B cell (primary cell): ENCODE data around the gene ASH1L. TPM values are rescaled to one million over a fixed set of nuclear protein-coding genes. Genes with fewer than 3 reads are reported as not detected.

Experiments
- ATAC-seq: fragments of 200-7000 bp; cut with Tn5 transposase; one replicate; pipeline ENCODE4 v1.10.0; 2021; ENCODE audit warnings: low read depth, mild to moderate bottlenecking, moderate number of reproducible peaks, moderate library complexity
- CTCF ChIA-PET: fragments of 350-600 bp; sonication (Branson Sonifier 250); formaldehyde crosslinking; loops from one replicate; lab custom pipeline; 2021; ENCODE audit warnings: antibody characterized with exemption, inconsistent platforms; lab: Charles Lee
- POLR2A ChIA-PET: fragments of 350-600 bp; sonication (Branson Sonifier 250); formaldehyde crosslinking; loops from one replicate; lab custom pipeline; 2021; ENCODE audit warnings: antibody characterized with exemption; lab: Charles Lee
- DNase-seq: peaks from one replicate; pipeline ENCODE4 v3.0.0; 2013
- H2AFZ ChIP-seq: 2 replicates; pipeline ENCODE4 v1.6.1; 2012; ENCODE audit warnings: mild to moderate bottlenecking, low read depth, low read length; ENCODE audit not compliant: insufficient read depth, poor library complexity, severe bottlenecking
- H3K27ac ChIP-seq, 2 donors: 1 replicate in 1 of 2; 2 replicates in 1 of 2; pipeline ENCODE4 v1.5.1; 2012 to 2013; ENCODE audit warnings: low read length in 2 of 2, mild to moderate bottlenecking in 2 of 2, moderate library complexity in 1 of 2
- H3K27me3 ChIP-seq, 4 experiments: fragments of 200-600 bp in 1 of 4; sonication (generic) in 1 of 4; replicated peaks in 1 of 4; 1 replicate in 2 of 4; 2 replicates in 2 of 4; pipeline versions ENCODE4 v1.6.1 to v1.7.0; 2013 to 2016; ENCODE audit warnings: low read length in 3 of 4, mild to moderate bottlenecking in 2 of 4, mixed read lengths in 1 of 4, moderate library complexity in 1 of 4; ENCODE audit not compliant: insufficient read depth in 4 of 4, control insufficient read depth in 3 of 4; ENCODE audit errors: control extremely low read depth in 1 of 4
- H3K36me3 ChIP-seq, 2 experiments: replicated peaks in 1 of 2; 1 replicate in 1 of 2; 2 replicates in 1 of 2; pipeline versions ENCODE4 v1.6.1 to v1.7.1; 2013; ENCODE audit warnings: low read length in 1 of 2; ENCODE audit not compliant: insufficient read depth in 2 of 2, control insufficient read depth in 1 of 2; ENCODE audit errors: control extremely low read depth in 1 of 2, extremely low read depth in 1 of 2
- H3K4me1 ChIP-seq, 2 donors: fragments of 200-600 bp in 1 of 2; sonication (generic) in 1 of 2; 1 replicate in 1 of 2; 2 replicates in 1 of 2; pipeline versions ENCODE4 v1.5.1 to v1.6.1; 2013 to 2017; ENCODE audit warnings: low read length in 2 of 2; ENCODE audit not compliant: control insufficient read depth in 2 of 2, insufficient read depth in 2 of 2
- H3K4me2 ChIP-seq: replicated peaks from 2 replicates; pipeline ENCODE3; 2012; ENCODE audit warnings: mild to moderate bottlenecking, low read depth, low read length; ENCODE audit not compliant: poor library complexity, severe bottlenecking
- H3K4me3 ChIP-seq, 5 experiments: fragments of 200-600 bp in 1 of 5; sonication (generic) in 1 of 5; 1 replicate in 3 of 5; 2 replicates in 2 of 5; pipeline versions ENCODE4 v1.5.1 to v1.7.0; 2011 to 2016; ENCODE audit warnings: low read length in 4 of 5, mild to moderate bottlenecking in 4 of 5, low read depth in 2 of 5, control low read depth in 1 of 5, moderate library complexity in 1 of 5; ENCODE audit not compliant: insufficient read depth in 1 of 5; ENCODE audit errors: control extremely low read depth in 1 of 5, extremely low read depth in 1 of 5
- H3K79me2 ChIP-seq: fragments of 200-600 bp; sonication (generic); one replicate; pipeline ENCODE4 v1.6.0; 2016; ENCODE audit warnings: low read length; ENCODE audit not compliant: control insufficient read depth, insufficient read depth
- H3K9ac ChIP-seq: fragments of 200-600 bp; sonication (generic); 2 replicates; pipeline ENCODE4 v1.6.1; 2017; ENCODE audit warnings: mild to moderate bottlenecking, low read length, moderate library complexity
- H3K9me3 ChIP-seq, 3 donors: one replicate each; pipeline versions ENCODE4 v1.6.1 to v1.7.1; 2013; ENCODE audit warnings: low read length in 2 of 3; ENCODE audit not compliant: control insufficient read depth in 2 of 3, insufficient read depth in 1 of 3; ENCODE audit errors: control extremely low read depth in 1 of 3
- H4K20me1 ChIP-seq: 2 replicates; pipeline ENCODE4 v1.6.0; 2012; ENCODE audit warnings: mild to moderate bottlenecking, low read length; ENCODE audit not compliant: insufficient read depth, control insufficient read depth, poor library complexity, severe bottlenecking
- H3K27ac Mint-ChIP-seq: one replicate; pipeline ENCODE4 v1.8.0; 2021; ENCODE audit warnings: mixed read lengths
- H3K27me3 Mint-ChIP-seq: one replicate; pipeline ENCODE4 v1.8.0; 2021; ENCODE audit warnings: mixed read lengths
- H3K4me1 Mint-ChIP-seq: one replicate; pipeline ENCODE4 v1.8.0; 2021; ENCODE audit warnings: mixed read lengths
- H3K4me3 Mint-ChIP-seq: one replicate; pipeline ENCODE4 v1.8.0; 2021; ENCODE audit warnings: mixed read lengths
- H3K9me3 Mint-ChIP-seq: one replicate; pipeline ENCODE4 v1.8.0; 2022; ENCODE audit warnings: mixed read lengths; ENCODE audit not compliant: insufficient read depth
- EZH2 ChIP-seq: IDR thresholded peaks from 2 replicates; pipeline ENCODE4 v1.6.1; 2012; ENCODE audit warnings: borderline replicate concordance, low read depth, mild to moderate bottlenecking, moderate library complexity, low read length; ENCODE audit not compliant: insufficient read depth, poor library complexity, severe bottlenecking
- WGBS: methylation state at CpG from one replicate; pipeline ENCODE4 v1.1.5; 2013; ENCODE audit warnings: missing lambda C conversion rate; ENCODE audit not compliant: insufficient coverage; 5-methylcytosine and 5-hydroxymethylcytosine counted together
- intact Hi-C: fragments of 100-400 bp; cut with micrococcal nuclease; formaldehyde crosslinking; loops from one replicate; pipeline ENCODE4 v1.10.0; 2022
- polyA plus RNA-seq: library from polyadenylated mRNA; depleted of rRNA; stranded (reverse); fragments of >200 nt; gene quantifications from 2 replicates; pipeline ENCODE4 v1.2.3, GENCODE V29; 2012
- total RNA-seq, 2 donors: library from RNA; stranded (reverse); fragments of 120-200 nt in 1 of 2; gene quantifications; 1 replicate in 1 of 2; 2 replicates in 1 of 2; pipeline versions ENCODE4 v1.2.3 to v1.2.4, GENCODE V29; 2013 to 2022
- TF ChIP-seq, protein P1 (sequence below): fragments of 200-600 bp; IDR thresholded peaks from one replicate; pipeline ENCODE4 v1.8.0; 2022; ENCODE audit warnings: antibody characterized with exemption, mild to moderate bottlenecking

Gene ASH1L
- total and polyA plus RNA-seq, 2 donors (not counting 1 experiment from before 2014, with no cell fraction given), result 17.7 to 124 TPM

DNA sequence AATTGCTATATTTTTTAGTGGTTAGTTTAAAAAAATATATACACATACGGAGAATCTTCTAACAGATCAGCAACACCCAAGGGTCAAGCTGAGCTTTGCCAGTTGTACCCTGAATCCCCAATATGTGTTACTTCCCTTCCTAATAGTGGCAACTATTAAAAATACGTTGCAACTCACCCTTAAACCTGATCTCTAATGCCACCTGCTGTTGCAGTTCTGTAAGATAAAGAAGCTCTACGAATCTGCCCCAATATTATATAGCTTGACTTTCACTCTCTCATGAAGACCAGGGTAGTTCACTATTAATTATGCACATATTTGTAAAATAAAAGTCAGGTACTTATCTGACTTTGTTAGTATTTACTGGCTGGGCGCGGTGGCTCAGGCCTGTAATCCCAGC is 58.4 kb downstream of the ASH1L start:
- no peak overlapping the region for H3K4me3 Mint-ChIP-seq

More for the DNA sequence above, 58.4 kb downstream of the ASH1L start:
- Mint-ChIP-seq H3K27me3 (no peaks in the 10 kb centered on the region), H3K9me3 (no peaks in the 10 kb centered on the region), H3K4me1 (peaks cover 43% of the 10 kb centered on the region), H3K27ac (no peak overlapping the region)
- CTCF ChIA-PET, result interaction anchor here (0.5 to 3.5 kb wide), 24 partner anchors 8 to 297 kb away, joined by 3 to 54 read pairs (median 4); partner anchors contain the start of gene ASH1L
- H3K9me3 ChIP-seq, result no peaks in the 10 kb centered on the region
- intact Hi-C loops, result loop anchor here (1.0 to 10.0 kb wide), 4 partner anchors 33 to 254 kb away; no protein-coding TSS in a partner anchor
- peaks cover 33 to 34% of the 10 kb centered on the region in 2 donors for H3K4me1 ChIP-seq
- TF ChIP-seq EZH2, result no peak
- TF ChIP-seq, protein P1, sequence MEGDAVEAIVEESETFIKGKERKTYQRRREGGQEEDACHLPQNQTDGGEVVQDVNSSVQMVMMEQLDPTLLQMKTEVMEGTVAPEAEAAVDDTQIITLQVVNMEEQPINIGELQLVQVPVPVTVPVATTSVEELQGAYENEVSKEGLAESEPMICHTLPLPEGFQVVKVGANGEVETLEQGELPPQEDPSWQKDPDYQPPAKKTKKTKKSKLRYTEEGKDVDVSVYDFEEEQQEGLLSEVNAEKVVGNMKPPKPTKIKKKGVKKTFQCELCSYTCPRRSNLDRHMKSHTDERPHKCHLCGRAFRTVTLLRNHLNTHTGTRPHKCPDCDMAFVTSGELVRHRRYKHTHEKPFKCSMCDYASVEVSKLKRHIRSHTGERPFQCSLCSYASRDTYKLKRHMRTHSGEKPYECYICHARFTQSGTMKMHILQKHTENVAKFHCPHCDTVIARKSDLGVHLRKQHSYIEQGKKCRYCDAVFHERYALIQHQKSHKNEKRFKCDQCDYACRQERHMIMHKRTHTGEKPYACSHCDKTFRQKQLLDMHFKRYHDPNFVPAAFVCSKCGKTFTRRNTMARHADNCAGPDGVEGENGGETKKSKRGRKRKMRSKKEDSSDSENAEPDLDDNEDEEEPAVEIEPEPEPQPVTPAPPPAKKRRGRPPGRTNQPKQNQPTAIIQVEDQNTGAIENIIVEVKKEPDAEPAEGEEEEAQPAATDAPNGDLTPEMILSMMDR, result peak; percentile 71
- POLR2A ChIA-PET, result no interaction called here
- DNase-seq (peak; percentile 65), ATAC-seq (peak; percentile 49)
- peaks cover 6% of the 10 kb centered on the region for H4K20me1 ChIP-seq
- no peak overlapping the region for H3K27ac ChIP-seq
- H3K36me3 ChIP-seq, result peaks cover 0 to 2% of the 10 kb centered on the region in 2 experiments
- H3K27me3 ChIP-seq, result no peaks in the 10 kb centered on the region
- WGBS, result 76% methylated on average over 3 of the region's 5 CpGs
- peaks cover 94% of the 10 kb centered on the region for H3K79me2 ChIP-seq
- H3K9ac ChIP-seq, result no peak overlapping the region
- peak overlapping the region; percentile 7 for H3K4me2 ChIP-seq
- no peak overlapping the region for H3K4me3 ChIP-seq
- H2AFZ ChIP-seq, result peak overlapping the region; percentile 9
